Activated T-helper 1 cell treated with anti-CD3 and anti-CD28 coated beads, Interleukin-2, amount 50 U/mL, for 16 hours (primary cell): Measurements from ENCODE around the gene VPS37C.

Source experiments
- DNase-seq, 2 donors: peaks; one replicate each; pipeline ENCODE4 v3.0.0-alpha.2; 2020; ENCODE audit warnings: low read depth in 1 of 2, low spot score in 1 of 2

VPS37C gene

GRCh38 chr11:61133956-61134662 lies 27.1 kb downstream of the VPS37C start:
- no peak for DNase-seq

- no peak for DNase-seq
These were observed 28.1 kb downstream of the VPS37C start for GRCh38 chr11:61133145-61133544.

- no peak for DNase-seq
These were observed 28.6 kb downstream of the VPS37C start for GRCh38 chr11:61132646-61133045.

GRCh38 chr11:61131998-61132555 lies 29.1 kb downstream of the VPS37C start:
- no peak for DNase-seq

GRCh38 chr11:61131586-61131985 lies 29.6 kb downstream of the VPS37C start:
- no peak for DNase-seq

GRCh38 chr11:61131186-61131585 lies 30.0 kb downstream of the VPS37C start:
- DNase-seq = no peak

GRCh38 chr11:61129639-61130523 lies 31.3 kb downstream of the VPS37C start:
- DNase-seq = peak; percentile 81 to 84

GRCh38 chr11:61128947-61129638 lies 32.1 kb downstream of the VPS37C start:
- no peak for DNase-seq

- no peak for DNase-seq
These were observed 33.2 kb downstream of the VPS37C start for GRCh38 chr11:61127991-61128390.

GRCh38 chr11:61126256-61126655 lies 35.0 kb downstream of the VPS37C start:
- DNase-seq = no peak

- DNase-seq = no peak
These were observed 35.9 kb downstream of the VPS37C start for GRCh38 chr11:61125310-61125684.

GRCh38 chr11:61124574-61125309 lies 36.5 kb downstream of the VPS37C start:
- DNase-seq = no peak

- DNase-seq = no peak
These were observed 37.3 kb downstream of the VPS37C start for GRCh38 chr11:61123775-61124571.

- DNase-seq = no peak
These were observed 38.5 kb downstream of the VPS37C start for GRCh38 chr11:61122761-61123160.

GRCh38 chr11:61121917-61122316 lies 39.3 kb downstream of the VPS37C start:
- no peak for DNase-seq

GRCh38 chr11:61121192-61121831 lies 39.9 kb downstream of the VPS37C start:
- no peak for DNase-seq

GRCh38 chr11:61120706-61121191 lies 40.5 kb downstream of the VPS37C start:
- no peak for DNase-seq

- DNase-seq = no peak
These were observed 41.0 kb downstream of the VPS37C start for GRCh38 chr11:61120099-61120705.

- no peak for DNase-seq
These were observed 41.7 kb downstream of the VPS37C start for GRCh38 chr11:61119571-61119970.
